Progenitor cell of endocrine pancreas (in vitro differentiated cells): ENCODE measurements around the gene OSBP2. TPM values are rescaled to one million over a fixed set of nuclear protein-coding genes. Genes with fewer than 3 reads are reported as not detected.

Experiments used
- DNase-seq: peaks from one replicate; pipeline ENCODE4 v3.0.0; 2021; ENCODE audit warnings: low spot score; ENCODE audit not compliant: unreplicated experiment
- H3K27ac Mint-ChIP-seq: 2 replicates; pipeline ENCODE4 v1.8.0; 2021; ENCODE audit warnings: mild to moderate bottlenecking, moderate library complexity, mixed read lengths
- H3K27me3 Mint-ChIP-seq: 2 replicates; pipeline ENCODE4 v1.8.0; 2021; ENCODE audit warnings: mixed read lengths
- H3K36me3 Mint-ChIP-seq: 2 replicates; pipeline ENCODE4 v1.8.0; 2022; ENCODE audit warnings: mixed read lengths; ENCODE audit not compliant: insufficient read depth
- H3K4me1 Mint-ChIP-seq: 2 replicates; pipeline ENCODE4 v1.8.0; 2021; ENCODE audit warnings: low read depth, mixed read lengths
- H3K4me3 Mint-ChIP-seq: 2 replicates; pipeline ENCODE4 v1.8.0; 2021; ENCODE audit warnings: low read depth, mild to moderate bottlenecking, moderate library complexity, mixed read lengths
- H3K9me3 Mint-ChIP-seq: 2 replicates; pipeline ENCODE4 v1.8.0; 2021; ENCODE audit warnings: low read depth, mixed read lengths
- total RNA-seq: library from RNA; stranded (reverse); gene quantifications from 2 replicates; pipeline ENCODE4 v1.2.1, GENCODE V29; 2021
- TF ChIP-seq, protein P1 (sequence below): fragments of 200-600 bp; sonication (generic); IDR thresholded peaks from one replicate; pipeline ENCODE4 v1.5.0; 2021; ENCODE audit warnings: antibody characterized with exemption, mild to moderate bottlenecking; ENCODE audit not compliant: unreplicated experiment

OSBP2 gene
- total RNA-seq, 1 donor from 2014 or later = 8.3 TPM

DNA sequence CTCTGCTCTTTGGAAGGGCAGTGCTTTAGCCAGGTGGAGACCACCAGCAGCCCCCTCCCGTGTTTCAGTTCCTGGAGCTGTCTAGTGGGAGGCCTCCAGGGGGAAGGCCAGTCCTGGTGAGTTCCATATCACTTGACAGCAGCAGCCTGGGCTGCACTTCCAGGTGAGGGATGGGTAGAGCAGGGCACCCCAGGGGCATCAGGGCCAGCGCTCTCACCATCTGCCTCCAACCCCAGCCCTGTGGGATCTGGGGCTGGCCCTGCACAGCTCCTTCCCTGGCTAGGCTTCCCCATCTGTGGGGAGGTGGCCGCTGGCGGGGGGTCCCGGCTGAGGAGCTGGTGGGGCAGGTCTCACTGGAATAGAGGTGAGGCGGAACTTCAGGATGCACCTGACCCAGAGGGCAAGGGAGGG lies 213.4 kb downstream of the OSBP2 start:
- TF ChIP-seq, protein P1, sequence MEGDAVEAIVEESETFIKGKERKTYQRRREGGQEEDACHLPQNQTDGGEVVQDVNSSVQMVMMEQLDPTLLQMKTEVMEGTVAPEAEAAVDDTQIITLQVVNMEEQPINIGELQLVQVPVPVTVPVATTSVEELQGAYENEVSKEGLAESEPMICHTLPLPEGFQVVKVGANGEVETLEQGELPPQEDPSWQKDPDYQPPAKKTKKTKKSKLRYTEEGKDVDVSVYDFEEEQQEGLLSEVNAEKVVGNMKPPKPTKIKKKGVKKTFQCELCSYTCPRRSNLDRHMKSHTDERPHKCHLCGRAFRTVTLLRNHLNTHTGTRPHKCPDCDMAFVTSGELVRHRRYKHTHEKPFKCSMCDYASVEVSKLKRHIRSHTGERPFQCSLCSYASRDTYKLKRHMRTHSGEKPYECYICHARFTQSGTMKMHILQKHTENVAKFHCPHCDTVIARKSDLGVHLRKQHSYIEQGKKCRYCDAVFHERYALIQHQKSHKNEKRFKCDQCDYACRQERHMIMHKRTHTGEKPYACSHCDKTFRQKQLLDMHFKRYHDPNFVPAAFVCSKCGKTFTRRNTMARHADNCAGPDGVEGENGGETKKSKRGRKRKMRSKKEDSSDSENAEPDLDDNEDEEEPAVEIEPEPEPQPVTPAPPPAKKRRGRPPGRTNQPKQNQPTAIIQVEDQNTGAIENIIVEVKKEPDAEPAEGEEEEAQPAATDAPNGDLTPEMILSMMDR = no peak
- no peak for DNase-seq
- no peak overlapping the region for H3K4me3 Mint-ChIP-seq
- peaks cover 9% of the 10 kb centered on the region for H3K36me3 Mint-ChIP-seq
- H3K4me1 Mint-ChIP-seq = no peaks in the 10 kb centered on the region
- H3K27ac Mint-ChIP-seq = no peak overlapping the region
- H3K9me3 Mint-ChIP-seq = no peaks in the 10 kb centered on the region
- H3K27me3 Mint-ChIP-seq = no peaks in the 10 kb centered on the region

DNA sequence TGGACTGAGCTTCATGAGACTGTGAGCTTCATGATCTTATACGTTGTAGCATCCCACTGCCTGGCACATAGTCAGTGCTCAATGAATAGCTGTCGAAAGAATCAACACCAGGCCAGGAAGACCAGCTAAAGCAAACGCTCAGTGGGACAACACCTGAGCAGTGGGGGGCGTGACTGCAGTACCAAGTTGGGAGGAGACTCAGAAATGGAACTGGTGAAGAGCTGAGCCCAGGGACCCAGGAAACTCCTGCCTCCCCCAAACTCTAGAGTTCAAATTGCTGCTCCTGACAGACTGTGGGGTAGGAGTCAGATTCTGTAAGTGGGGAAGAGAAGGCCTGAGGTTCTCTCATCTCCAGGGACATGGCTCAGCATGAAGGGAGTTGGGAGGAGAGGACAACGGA lies 214.6 kb downstream of the OSBP2 start:
- no peaks in the 10 kb centered on the region for H3K4me1 Mint-ChIP-seq
- no peaks in the 10 kb centered on the region for H3K27me3 Mint-ChIP-seq
- no peak overlapping the region for H3K4me3 Mint-ChIP-seq
- DNase-seq = no peak
- peak overlapping the region; percentile 67 for H3K27ac Mint-ChIP-seq
- no peaks in the 10 kb centered on the region for H3K9me3 Mint-ChIP-seq
- H3K36me3 Mint-ChIP-seq = peaks cover 7% of the 10 kb centered on the region
- TF ChIP-seq, protein P1 = no peak

DNA sequence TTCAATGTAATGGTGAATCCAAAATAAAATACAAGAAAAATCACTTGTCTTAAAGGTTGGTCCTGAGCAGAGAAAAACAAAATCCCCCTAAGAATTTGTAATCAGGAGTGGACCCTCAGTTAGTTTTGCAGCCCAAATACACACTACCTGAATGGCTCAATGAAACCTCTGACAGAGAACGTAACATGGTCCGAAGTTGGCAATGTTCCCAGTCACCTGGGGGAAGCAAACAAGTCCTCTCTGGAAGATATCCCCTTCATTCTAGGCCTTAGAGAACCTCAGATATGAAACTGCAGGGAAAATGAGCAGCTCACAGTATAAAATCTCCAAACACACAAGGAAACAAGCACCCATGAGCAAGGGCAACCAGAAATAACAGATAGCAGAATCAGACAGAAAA lies 215.7 kb downstream of the OSBP2 start:
- Mint-ChIP-seq H3K27ac (no peak overlapping the region), H3K4me3 (no peak overlapping the region), H3K36me3 (peaks cover 6% of the 10 kb centered on the region), H3K9me3 (no peaks in the 10 kb centered on the region), H3K27me3 (no peaks in the 10 kb centered on the region), H3K4me1 (no peaks in the 10 kb centered on the region)
- TF ChIP-seq, protein P1 = no peak
- no peak for DNase-seq

DNA sequence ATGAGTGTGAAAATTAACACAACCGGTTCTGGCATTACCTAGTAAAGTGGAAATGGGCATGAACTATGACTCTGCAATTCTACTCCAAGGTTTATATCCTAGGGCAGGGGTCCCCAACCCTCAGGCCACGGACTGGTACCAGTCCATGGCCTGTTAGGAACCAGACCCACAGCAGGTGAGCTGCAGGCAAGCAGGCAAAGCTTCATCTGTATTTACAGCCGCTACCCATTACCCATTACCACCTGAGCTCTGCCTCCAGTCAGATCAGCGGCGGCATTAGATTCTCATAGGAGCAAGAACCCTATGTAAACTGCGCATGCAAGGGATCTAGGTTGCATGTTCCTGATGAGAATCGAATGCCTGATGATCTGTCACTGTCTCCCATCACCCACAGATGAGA lies 224.1 kb downstream of the OSBP2 start:
- Mint-ChIP-seq H3K36me3 (peaks cover 6% of the 10 kb centered on the region), H3K4me1 (no peaks in the 10 kb centered on the region), H3K9me3 (peaks cover 4% of the 10 kb centered on the region), H3K27ac (no peak overlapping the region), H3K27me3 (no peaks in the 10 kb centered on the region), H3K4me3 (no peak overlapping the region)
- TF ChIP-seq, protein P1 = no peak
- DNase-seq = no peak

DNA sequence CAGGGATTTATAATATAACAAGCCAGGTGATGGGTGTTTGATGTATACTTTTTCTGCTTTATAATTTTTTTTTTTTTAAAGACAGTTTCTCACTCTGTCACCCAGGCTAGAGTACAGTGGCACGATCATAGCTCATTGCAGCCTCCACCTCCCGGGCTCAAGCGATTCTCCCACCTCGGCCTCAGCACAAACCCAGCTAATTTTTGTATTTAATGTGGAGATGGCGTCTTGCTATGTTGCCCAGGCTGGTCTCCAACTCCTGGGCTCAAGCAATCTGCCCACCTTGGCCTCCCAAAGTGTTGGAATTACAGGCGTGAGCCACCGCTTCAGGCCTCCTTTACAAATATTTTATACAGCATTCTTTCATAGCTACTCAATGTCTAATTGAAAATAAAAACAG lies 225.3 kb downstream of the OSBP2 start:
- H3K4me3 Mint-ChIP-seq = no peak overlapping the region
- peaks cover 6% of the 10 kb centered on the region for H3K36me3 Mint-ChIP-seq
- H3K27me3 Mint-ChIP-seq = no peaks in the 10 kb centered on the region
- H3K4me1 Mint-ChIP-seq = no peaks in the 10 kb centered on the region
- no peak overlapping the region for H3K27ac Mint-ChIP-seq
- peaks cover 4% of the 10 kb centered on the region for H3K9me3 Mint-ChIP-seq
- TF ChIP-seq, protein P1 = no peak
- DNase-seq = no peak
